ENCODE data around the gene TM9SF4. TPM values are rescaled to one million over a fixed set of nuclear protein-coding genes. Genes with fewer than 3 reads are reported as not detected.

Gene TM9SF4
- polyA plus RNA-seq, 1 experiment = 101 TPM

- DNase-seq (ENCODE audit: low read depth) = peak; percentile 59
- ChIA-PET CTCF (interaction anchor here (1.2 to 1.5 kb wide), 3 partner anchors 9 to 123 kb away, joined by 3 to 5 read pairs (median 4); no protein-coding TSS in a partner anchor), POLR2A (no interaction called here)
- no peaks in the 10 kb centered on the region for H3K27me3 ChIP-seq (ENCODE audit: control insufficient read depth, insufficient read depth, low read length)
- no peak overlapping the region for H3K4me3 ChIP-seq (ENCODE audit: low read depth, low read length)
- TF ChIP-seq CTCF (IDR thresholded peaks at IDR 0.05; ENCODE audit: insufficient read depth, low read depth, low read length) = 0 out of 2 replicates have a peak, but pooled peaks have one; percentile 14
- peaks cover 35% of the 10 kb centered on the region for H3K36me3 ChIP-seq (ENCODE audit: control insufficient read depth, insufficient read depth, low read length)
These were observed 45.8 kb downstream of the TM9SF4 start for GRCh38 chr20:32155017-32155981.

GRCh38 chr20:32157611-32158010 is 48.1 kb downstream of the TM9SF4 start:
- Histone ChIP-seq H3K36me3 (ENCODE audit: control insufficient read depth, insufficient read depth, low read length) (peaks cover 42% of the 10 kb centered on the region), H3K27me3 (ENCODE audit: control insufficient read depth, insufficient read depth, low read length) (no peaks in the 10 kb centered on the region), H3K4me3 (ENCODE audit: low read depth, low read length) (no peak overlapping the region)
- no peak for DNase-seq (ENCODE audit: low read depth)
- TF ChIP-seq CTCF (IDR thresholded peaks at IDR 0.05; ENCODE audit: insufficient read depth, low read depth, low read length) = no peak
- ChIA-PET POLR2A (no interaction called here), CTCF (no interaction called here)

GRCh38 chr20:32158351-32158750 is 48.8 kb downstream of the TM9SF4 start:
- TF ChIP-seq CTCF (IDR thresholded peaks at IDR 0.05; ENCODE audit: insufficient read depth, low read depth, low read length) = no peak

GRCh38 chr20:32158943-32159660 is 49.6 kb downstream of the TM9SF4 start:
- no peak for TF ChIP-seq CTCF (IDR thresholded peaks at IDR 0.05; ENCODE audit: insufficient read depth, low read depth, low read length)
- H3K27me3 ChIP-seq (ENCODE audit: control insufficient read depth, insufficient read depth, low read length) = no peaks in the 10 kb centered on the region
- POLR2A ChIA-PET = no interaction called here
- peaks cover 40% of the 10 kb centered on the region for H3K36me3 ChIP-seq (ENCODE audit: control insufficient read depth, insufficient read depth, low read length)
- CTCF ChIA-PET = no interaction called here
- DNase-seq (ENCODE audit: low read depth) = no peak
- H3K4me3 ChIP-seq (ENCODE audit: low read depth, low read length) = no peak overlapping the region

More at GRCh38 chr20:32158351-32158750, 48.8 kb downstream of the TM9SF4 start:
- peaks cover 41% of the 10 kb centered on the region for H3K36me3 ChIP-seq (ENCODE audit: control insufficient read depth, insufficient read depth, low read length)
- H3K4me3 ChIP-seq (ENCODE audit: low read depth, low read length) = no peak overlapping the region
- POLR2A ChIA-PET = no interaction called here
- H3K27me3 ChIP-seq (ENCODE audit: control insufficient read depth, insufficient read depth, low read length) = no peaks in the 10 kb centered on the region
- no peak for DNase-seq (ENCODE audit: low read depth)
- CTCF ChIA-PET = no interaction called here

- DNase-seq (ENCODE audit: low read depth) = no peak
- H3K36me3 ChIP-seq (ENCODE audit: control insufficient read depth, insufficient read depth, low read length) = peaks cover 41% of the 10 kb centered on the region
- no peak for TF ChIP-seq CTCF (IDR thresholded peaks at IDR 0.05; ENCODE audit: insufficient read depth, low read depth, low read length)
- CTCF ChIA-PET = no interaction called here
- no peak overlapping the region for H3K4me3 ChIP-seq (ENCODE audit: low read depth, low read length)
- no peaks in the 10 kb centered on the region for H3K27me3 ChIP-seq (ENCODE audit: control insufficient read depth, insufficient read depth, low read length)
- POLR2A ChIA-PET = no interaction called here
These were observed 50.3 kb downstream of the TM9SF4 start for GRCh38 chr20:32159766-32160221.

Measured in BJ (cell line).